ENCODE data around the gene MPP4.

DNA sequence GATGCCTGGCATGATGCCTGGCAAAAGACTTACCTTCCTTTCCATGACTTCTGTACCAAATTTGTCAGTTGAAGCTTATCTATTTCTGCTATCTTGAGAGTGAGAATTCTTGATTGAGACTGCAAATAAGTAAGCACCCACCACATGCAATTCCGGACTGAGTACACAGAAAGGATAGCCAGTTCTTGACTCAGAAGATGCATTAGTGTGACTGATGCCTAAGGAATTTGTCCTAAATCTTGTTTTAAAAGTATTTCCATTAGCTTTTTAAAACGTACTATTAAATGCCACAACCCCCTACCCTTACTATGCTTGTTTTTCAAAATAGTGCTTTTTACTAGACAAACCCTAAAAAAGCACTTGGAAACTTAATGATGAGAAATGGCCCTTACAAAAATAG, 545 bp downstream of the MPP4 start:
- TF ChIP-seq, protein P1, sequence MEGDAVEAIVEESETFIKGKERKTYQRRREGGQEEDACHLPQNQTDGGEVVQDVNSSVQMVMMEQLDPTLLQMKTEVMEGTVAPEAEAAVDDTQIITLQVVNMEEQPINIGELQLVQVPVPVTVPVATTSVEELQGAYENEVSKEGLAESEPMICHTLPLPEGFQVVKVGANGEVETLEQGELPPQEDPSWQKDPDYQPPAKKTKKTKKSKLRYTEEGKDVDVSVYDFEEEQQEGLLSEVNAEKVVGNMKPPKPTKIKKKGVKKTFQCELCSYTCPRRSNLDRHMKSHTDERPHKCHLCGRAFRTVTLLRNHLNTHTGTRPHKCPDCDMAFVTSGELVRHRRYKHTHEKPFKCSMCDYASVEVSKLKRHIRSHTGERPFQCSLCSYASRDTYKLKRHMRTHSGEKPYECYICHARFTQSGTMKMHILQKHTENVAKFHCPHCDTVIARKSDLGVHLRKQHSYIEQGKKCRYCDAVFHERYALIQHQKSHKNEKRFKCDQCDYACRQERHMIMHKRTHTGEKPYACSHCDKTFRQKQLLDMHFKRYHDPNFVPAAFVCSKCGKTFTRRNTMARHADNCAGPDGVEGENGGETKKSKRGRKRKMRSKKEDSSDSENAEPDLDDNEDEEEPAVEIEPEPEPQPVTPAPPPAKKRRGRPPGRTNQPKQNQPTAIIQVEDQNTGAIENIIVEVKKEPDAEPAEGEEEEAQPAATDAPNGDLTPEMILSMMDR (IDR thresholded peaks at IDR 0.05; ENCODE audit: low read depth, low read length, missing input control), result no peak
- no peak for TF ChIP-seq TAF1 (conservative IDR thresholded peaks at IDR 0.05)

All from liver (tissue), 3 donors.